Renal cortical epithelial cell (primary cell): ENCODE measurements around the gene LRRC8C. TPM values are rescaled to one million over a fixed set of nuclear protein-coding genes. Genes with fewer than 3 reads are reported as not detected.
A peak's percentile ranks its signal among the peaks of the same experiment; 100 is the strongest.

Experiments
- DNase-seq: peaks from one replicate; pipeline ENCODE4 v3.0.0-alpha.2; 2011; ENCODE audit warnings: low read depth
- total RNA-seq: library from RNA; depleted of rRNA; stranded (reverse); fragments of >200 nt; gene quantifications from 2 replicates; pipeline ENCODE4 v1.2.3, GENCODE V29; 2014

LRRC8C gene
- total RNA-seq, 1 donor from 2014 or later: 2.6 TPM

DNA sequence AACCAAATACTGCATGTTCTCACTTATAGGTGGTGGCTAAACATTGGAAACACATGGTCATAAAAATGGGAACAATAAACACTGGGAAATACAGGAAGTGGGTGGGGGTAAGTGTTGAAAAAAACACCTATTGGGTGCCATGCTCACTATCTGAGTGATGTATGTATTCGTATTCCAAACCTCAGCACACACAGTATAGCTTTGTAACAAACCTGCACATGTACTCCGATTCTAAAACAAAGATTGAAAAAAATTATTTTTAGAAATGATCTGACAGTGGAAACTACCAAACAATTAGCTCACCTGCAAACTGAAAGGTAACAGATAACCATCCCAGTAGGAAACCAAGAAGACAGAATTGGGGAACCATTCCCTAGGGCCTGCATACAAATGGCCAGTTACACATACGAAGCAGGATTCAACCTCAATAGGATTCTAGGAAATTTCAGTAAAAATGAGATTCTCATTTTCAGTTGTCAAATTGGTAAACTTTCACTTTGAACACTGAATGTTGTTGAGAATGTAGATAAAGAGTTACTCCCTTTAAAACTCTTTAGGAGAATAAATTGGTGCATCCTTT, 99.8 kb downstream of the LRRC8C start:
- DNase-seq: no peak

DNA sequence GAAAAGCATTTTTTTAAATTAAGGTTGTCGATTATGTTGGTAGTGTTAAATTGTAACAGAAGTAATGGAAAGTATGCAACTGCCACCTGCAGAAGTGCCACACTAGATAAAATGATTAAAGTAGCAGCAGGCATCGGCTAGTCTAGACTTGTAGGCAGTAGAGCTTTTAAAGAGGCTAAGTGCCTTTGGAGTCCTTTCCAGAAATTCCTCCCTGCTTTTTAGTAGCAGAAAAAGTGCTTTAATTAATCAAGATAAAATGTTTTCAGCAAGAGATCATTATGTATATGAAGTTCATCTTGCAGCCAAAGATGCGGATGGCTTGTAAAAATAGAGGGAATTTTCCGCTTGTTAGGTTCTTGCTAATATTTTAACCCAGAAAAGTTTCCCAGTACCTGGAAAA, 100.8 kb downstream of the LRRC8C start:
- DNase-seq: no peak

GRCh38 chr1:89734442-89734841, 101.5 kb downstream of the LRRC8C start:
- no peak for DNase-seq

DNA sequence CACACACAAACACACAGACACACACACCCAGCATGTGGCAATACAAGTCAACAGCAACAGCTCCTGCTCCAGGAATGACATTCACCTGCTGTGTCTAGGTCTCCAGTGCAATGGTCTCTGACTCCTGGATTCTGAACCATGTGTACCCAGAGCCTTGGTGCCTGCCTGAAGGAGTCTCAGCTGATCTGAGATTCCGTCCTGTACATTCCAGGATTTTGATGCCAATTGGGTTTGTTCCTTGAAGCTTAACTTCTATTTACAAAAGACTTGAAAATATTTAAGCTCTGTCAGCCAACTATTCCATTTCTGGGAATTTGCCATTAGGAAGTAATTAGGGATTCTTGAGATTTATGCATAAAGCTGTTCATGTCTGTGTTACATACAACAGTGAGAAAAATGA, 102.6 kb downstream of the LRRC8C start:
- DNase-seq: peak; percentile 56

DNA sequence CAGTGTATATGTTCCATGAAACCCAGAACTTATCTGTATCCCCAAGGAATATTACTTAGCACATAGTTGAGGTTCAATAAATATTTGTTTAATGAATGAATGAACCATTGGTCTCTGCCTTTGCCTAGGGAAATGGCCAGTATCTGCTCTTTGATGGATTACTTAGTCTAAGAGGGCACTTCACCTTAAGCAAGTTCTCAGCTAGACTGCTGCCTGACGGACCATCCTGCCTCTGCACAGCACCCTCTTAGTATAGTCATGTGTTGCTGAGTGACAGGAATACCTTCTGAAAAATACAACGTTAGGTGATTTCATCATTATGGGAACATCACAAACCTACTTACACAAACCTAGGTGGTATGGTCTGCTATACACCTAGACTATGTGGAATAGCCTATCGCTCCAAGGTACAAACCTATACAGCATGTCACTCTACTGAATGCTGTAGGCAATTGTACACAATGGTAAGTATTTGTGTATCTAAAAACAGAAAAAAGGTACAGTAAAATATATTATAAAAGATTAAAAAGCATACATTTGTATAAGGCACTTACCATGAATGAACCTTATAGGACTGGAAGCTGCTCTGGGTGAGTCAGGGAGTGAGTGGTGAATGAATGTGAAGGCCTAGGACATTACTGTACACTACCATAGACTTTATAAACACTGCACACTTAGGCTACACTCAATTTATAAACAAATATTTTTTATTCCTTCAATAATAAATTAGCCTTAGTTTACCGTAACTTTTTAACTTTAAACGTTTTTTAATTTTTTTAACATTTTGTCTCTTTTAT, 104.2 kb downstream of the LRRC8C start:
- DNase-seq: no peak

DNA sequence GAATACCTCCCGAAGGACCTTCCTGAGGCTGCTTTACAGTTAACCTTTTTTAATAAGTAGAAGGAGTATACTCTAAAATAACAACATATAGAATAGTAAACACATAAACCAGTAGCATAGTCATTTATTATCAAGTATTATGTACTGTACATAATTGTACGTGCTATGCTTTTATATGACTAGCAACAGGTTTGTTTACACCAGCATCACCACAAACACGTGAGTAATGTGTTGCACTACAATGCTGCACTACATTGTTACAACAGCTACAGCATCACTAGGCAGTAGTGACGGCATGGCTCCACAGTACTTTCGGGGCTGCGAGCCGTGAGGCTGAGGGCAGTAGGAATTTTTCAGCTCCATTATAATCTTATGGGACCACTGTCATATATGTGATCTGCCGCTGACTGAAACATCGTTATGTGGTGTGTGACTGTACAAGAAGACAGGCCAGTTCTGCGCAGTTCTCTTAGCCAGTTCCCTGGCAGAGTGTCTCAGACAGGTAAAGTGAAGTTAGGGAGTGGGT, 105.1 kb downstream of the LRRC8C start:
- DNase-seq: no peak

- peak; percentile 41 for DNase-seq
Measured at GRCh38 chr1:89739013-89739843, 106.3 kb downstream of the LRRC8C start.

DNA sequence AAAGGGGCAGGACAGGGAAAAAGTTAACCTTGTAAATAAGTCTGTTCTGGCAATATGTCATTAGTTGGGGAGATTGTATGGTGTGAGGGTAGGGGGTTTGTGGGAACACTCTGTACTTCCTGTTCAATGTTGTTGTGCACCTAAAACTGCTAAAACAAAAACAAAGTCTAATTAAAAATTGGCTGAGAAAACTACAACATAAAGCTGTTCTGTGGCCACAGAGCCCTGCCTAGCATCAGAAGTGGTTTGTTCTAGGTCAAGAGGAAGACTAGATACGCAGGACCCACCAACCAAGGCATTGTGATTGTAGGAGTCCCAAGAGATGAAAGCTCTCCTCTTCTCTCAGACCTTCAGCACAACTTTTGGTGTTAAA, 106.9 kb downstream of the LRRC8C start:
- no peak for DNase-seq

DNA sequence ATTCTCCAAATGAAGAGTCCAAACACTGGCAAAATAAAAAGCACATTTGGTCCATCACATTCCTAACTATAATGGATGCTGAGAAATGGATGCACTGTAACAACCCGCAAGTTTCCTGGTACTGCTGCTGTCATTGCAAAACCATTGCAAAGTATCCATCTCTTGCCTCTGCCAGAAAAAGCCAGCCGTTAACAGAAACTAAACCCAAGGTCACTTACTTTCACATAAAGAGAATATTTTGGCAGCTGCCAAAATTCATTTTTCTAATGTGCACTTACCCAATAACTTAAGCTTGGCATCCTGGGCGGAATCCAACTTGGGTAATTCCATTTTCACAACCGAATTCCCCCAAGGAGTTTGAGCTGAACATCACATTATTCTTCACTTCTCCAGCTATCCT, 110.9 kb downstream of the LRRC8C start:
- DNase-seq: no peak

GRCh38 chr1:89746424-89747149, 113.7 kb downstream of the LRRC8C start:
- DNase-seq: no peak

DNA sequence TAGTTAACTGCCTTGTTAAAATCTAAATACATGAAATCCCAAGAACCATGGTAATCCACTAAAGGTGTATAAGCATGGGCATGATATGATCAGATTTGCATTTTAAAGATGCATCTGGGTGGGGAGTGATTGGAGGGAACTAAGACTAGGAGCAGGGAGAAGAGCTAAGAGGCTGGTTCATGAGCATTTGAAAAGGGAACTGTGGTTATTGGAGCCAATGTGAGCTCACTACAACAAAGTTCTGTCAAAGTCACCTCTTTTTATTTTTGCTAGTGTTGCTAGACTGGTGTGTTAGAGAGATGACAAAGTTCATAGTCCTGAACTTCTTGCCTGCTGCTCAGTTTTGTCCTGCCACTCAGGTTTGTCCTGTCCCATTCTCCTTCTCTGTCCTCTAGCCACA, 120.8 kb downstream of the LRRC8C start:
- DNase-seq: no peak

GRCh38 chr1:89754518-89754917, 121.6 kb downstream of the LRRC8C start:
- peak; percentile 21 for DNase-seq

DNA sequence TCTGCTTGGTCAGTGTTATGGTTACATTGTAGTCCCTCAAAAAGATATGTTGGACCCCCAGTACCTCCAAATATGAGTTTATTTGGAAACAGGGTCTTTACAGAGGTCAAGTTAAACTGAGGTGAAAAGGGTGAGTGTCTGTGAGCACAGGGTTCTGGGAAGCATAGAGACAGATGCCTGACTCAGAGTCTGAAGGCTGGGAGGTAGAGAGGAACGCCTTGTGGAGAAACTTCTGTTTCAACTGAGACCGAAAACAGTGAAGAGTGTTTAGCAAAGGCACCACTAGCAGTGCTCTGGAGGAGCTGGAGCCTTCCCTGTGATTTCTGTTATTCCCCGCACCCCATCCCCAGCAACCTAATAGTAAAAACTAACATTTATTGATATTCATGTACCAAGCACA, 122.7 kb downstream of the LRRC8C start:
- no peak for DNase-seq

GRCh38 chr1:89757532-89757931, 124.6 kb downstream of the LRRC8C start:
- no peak for DNase-seq

GRCh38 chr1:89758156-89758555, 125.2 kb downstream of the LRRC8C start:
- DNase-seq: no peak

GRCh38 chr1:89759036-89759435, 126.1 kb downstream of the LRRC8C start:
- DNase-seq: no peak

GRCh38 chr1:89760496-89760895, 127.6 kb downstream of the LRRC8C start:
- DNase-seq: no peak

DNA sequence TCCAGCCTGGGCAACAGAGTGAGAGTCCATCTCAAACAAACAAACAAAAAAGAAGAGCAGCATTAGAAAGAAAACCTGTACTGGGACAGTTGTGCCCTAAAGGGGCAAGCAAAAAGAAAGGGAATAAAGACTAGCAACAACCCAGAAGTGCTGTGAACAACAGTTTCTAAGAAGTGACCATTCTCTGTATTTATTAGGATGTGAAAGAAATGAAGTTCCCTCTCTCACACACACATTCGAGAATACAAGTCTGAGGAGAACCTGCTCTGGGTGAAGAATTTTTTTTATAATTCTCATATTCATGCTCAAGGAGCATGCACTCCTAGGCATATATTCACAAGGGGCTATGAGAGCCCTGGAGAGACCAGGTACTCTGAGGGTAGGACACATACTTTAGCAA, 128.4 kb downstream of the LRRC8C start:
- DNase-seq: no peak

GRCh38 chr1:89761901-89762300, 129.0 kb downstream of the LRRC8C start:
- peak; percentile 12 for DNase-seq

GRCh38 chr1:89762386-89762778, 129.5 kb downstream of the LRRC8C start:
- peak; percentile 50 for DNase-seq

GRCh38 chr1:89762779-89763648, 130.1 kb downstream of the LRRC8C start:
- DNase-seq: peak; percentile 51
